ENCODE data around the gene C1orf74.

DNA sequence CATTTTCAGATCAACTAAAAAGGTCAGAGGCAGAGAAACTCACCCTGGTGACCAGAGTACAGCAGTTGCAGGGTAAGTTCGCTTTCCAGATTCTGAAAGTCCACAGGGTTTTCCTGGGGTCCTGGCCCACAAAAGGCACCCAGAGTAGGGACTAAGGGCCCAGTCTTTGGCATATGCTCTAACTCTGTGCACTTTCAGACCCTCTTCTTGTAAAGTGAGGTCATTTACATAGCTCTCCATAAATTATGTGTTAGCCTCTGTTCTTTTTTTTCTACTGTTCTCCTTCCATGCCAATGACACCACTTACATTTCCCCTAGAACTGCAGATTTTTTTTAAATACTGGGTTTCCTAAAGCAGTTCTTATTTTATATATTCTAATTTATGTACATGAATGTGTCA is 6.3 kb downstream of the C1orf74 start:
- TF ChIP-seq FOXM1 (IDR thresholded peaks at IDR 0.05; ENCODE audit: borderline replicate concordance): no peak
- TF ChIP-seq FOXK2 (IDR thresholded peaks at IDR 0.05): no peak
- TF ChIP-seq TARDBP (IDR thresholded peaks at IDR 0.05): no peak
- no peak for TF ChIP-seq BHLHE40 (IDR thresholded peaks at IDR 0.05; ENCODE audit: borderline replicate concordance)
- no peak for TF ChIP-seq HDGF (IDR thresholded peaks at IDR 0.05; ENCODE audit: borderline replicate concordance)
- no peak for TF ChIP-seq PKNOX1 (IDR thresholded peaks at IDR 0.05)
- no peak for TF ChIP-seq SP1 (IDR thresholded peaks at IDR 0.05)
- TF ChIP-seq FOXA1 (IDR thresholded peaks at IDR 0.05): no peak
- no peak for TF ChIP-seq NFRKB (IDR thresholded peaks at IDR 0.05)
- no peak for TF ChIP-seq ELF4 (IDR thresholded peaks at IDR 0.05)
- TF ChIP-seq CTBP1 (IDR thresholded peaks at IDR 0.05; ENCODE audit: borderline replicate concordance): no peak
- TF ChIP-seq L3MBTL2 (conservative IDR thresholded peaks at IDR 0.05): no peak
